Activated CD4-positive, alpha-beta T cell treated with anti-CD3 and anti-CD28 coated beads, Interleukin-10, Interleukin-2, amounts not matched to agents 100 ng/mL and 50 ng/mL, durations not matched to agents 16 hours and 8 hours (primary cell): ENCODE measurements around the gene PRR14.
"Not testable (repeated sequence)": the region's sequence is repeated elsewhere in the genome, so short reads cannot be mapped to it uniquely, and the experiment has no call there.

ENCODE experiments used
- DNase-seq: peaks from one replicate; pipeline ENCODE4 v3.0.0-alpha.2; 2020

Gene PRR14

DNA sequence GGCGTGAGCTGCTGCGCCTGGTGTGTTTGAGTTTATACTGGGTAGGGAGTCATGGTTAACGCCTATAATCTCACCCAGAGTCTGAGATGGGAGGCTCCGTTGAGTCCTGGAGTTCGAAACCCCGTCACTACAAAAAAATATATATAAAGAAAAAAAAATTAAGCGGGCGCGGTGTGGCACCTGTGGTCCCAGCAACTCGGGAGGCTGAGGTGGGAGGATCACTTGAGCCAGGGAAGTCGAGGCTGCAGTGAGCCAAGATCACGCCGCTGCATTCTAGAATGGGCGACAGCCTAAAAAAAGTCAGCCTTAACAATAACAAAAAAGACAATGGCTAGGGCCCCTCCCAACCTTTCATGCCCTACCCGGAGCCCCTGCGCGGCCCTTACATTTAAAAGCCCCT, 17.2 kb upstream of the PRR14 start:
- DNase-seq = no peak

DNA sequence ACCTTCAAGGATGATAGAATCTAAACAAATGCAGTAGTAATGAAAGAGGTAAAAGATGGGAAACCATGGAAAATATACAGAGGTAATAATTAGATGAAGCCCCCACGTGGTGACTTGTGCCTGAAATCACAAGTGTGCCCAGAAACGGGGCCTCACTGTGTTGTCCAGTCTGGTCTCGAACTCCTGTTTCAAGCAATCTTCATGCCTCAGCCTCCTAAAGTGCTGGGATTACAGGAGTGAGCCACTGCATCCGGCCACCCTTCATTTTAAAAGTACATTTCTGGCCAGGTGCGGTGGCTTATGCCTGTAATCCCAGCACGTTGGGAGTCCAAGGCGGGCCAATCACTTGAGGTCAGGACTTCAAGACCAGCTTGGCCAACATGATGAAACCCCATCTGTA, 14.2 kb upstream of the PRR14 start:
- DNase-seq = no peak

DNA sequence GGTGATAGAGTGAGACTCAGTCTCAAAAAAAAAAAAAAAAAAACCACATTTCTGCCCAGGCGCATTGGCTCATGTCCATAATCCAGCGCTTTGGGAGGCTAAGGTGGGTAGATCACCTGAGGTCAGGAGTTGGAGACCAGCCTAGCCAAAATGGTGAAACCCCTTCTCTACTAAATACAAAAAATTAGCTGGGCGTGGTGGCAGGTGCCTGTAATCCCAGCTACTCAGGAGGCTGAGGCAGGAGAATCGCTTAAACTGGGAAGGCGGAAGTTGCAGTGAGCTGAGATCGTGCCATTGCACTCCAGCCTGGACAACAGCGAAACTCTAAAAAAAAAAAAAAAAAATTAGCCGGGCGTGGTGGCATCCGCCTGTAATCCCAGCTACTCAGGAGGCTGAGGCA, 13.6 kb upstream of the PRR14 start:
- not testable (repeated sequence) for DNase-seq

DNA sequence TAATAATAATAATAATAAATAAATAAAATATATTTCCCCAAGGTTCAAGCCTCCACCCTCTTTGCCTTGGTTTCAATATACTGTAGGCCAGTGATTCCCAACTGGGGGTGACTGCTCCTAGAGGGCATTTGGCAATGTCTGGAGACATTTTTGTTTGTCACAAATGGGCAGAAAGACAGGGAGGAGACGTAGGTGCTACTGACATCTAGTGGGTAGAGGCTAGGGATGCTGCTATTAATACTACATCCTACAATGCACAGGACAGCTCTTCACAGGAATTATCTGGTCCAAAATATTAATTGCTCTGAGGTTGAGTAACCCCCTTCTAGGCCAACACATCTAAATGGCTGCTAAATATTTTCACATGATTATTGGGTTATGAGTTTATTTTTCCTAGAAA, 12.8 kb upstream of the PRR14 start:
- DNase-seq = peak; percentile 58

DNA sequence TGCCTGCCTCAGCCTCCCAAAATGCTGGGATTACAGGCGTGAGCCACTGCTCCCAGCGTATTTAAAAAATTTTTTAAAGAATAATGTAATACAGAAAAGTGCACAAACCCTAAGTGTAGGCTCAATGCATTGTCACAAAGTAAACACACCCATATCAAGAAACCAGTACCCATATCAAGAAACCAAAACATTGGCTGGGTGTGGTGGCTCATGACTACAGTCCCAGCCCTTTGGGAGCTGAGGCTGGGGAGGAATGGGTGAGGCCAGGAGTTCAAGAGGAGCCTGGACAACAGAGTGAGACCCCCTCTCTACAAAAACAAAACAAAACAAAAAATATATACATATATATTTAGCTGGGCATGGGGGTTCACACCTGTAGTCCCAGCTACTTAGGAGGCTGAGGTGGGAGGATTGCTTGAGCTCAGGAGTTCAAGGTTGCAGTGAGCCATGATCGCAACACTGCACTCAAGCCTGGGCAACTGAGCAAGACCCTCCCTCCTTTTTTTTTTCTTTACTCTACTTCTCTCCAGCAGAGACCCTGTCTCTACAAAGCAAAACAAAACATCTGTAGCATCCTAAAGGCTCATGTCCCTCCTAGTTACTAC, 9.3 kb upstream of the PRR14 start:
- no peak for DNase-seq

DNA sequence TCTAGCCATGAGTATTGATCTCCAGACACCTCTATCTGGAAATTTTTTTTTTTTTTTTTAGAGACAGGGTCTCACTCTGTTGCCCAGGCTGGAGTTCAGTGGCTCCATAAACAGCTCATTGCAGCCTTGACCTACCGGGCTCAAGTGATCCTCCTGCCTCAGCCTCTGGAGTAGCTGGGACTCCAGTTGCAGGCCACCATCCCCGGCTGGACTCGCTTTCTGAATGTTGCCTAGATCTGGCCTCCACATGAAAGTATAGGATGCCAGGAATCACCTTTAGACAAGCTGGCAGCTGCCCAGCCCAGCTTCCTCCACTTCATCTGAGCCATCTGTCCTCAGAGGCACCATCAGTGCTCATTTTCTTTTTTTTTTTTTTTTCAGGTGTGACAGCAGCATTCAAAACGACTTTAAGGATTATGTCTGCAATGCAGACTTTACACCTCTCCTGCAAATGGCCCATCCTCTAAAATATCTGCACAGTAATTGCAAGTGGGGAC, 6.4 kb upstream of the PRR14 start:
- no peak for DNase-seq

DNA sequence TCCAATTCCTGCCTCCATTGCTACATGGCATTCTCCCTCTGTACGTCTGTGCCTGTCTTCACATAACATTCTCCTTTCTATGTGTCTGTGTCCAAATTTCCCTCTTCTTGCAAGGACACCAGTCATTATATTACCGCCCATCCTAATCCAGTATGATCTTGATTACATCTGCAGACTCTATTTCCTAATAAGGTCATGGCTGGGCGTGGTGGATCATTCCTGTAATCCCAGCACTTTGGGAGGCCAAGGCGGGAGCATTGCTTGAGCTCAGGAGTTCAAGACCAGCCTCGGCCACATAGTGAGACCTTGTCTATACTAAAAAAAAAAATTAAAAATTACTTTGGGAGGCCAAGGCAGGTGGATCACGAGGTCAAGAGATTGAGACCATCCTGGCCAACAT, 5.0 kb upstream of the PRR14 start:
- no peak for DNase-seq

DNA sequence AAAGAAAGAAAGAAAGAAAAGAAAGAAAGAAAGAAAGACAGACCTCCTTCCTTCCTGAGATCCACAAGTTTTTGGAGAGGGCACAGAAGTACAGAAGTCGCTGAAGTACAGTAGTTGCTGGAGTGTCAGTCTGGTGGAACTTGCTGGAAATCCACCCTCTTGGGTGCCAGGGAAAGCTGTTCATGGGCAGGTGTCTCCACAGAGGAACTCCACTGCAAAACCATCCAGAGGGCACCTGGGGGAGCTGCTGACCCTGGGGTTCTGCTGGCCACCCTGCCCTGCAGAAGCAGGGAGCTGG, 3.5 kb upstream of the PRR14 start:
- no peak for DNase-seq

DNA sequence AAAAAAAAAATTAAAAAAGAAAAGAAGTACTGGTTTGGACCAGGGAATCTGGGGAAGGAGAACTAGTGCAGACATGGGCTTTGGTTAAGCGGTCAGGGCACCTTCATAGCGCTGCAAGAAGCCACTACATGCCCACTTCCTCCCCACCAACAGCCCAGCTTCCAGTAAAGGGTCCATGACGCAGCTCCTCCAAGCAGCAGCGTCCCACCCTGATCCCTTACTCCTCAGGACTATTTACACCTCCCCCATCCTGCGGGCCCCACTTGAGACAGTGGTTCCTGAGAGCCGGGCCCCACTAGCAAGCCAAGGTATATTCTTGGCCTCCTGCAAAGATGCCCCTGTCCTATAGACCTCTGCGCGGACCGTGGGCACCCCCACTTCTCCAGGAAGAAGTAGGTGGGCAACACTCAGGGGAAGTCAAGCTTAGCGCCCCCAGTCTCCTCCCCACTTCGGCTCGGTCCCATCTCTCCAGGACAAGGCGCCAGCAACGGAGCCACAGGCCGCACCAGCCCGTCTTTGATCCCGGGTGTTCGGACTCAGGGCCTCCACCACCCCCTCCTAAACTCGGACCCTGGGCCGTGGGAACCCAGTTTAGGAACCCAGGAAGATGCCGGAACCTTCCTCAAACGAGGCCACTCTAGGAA, 913 bp upstream of the PRR14 start:
- DNase-seq = peak; percentile 33

DNA sequence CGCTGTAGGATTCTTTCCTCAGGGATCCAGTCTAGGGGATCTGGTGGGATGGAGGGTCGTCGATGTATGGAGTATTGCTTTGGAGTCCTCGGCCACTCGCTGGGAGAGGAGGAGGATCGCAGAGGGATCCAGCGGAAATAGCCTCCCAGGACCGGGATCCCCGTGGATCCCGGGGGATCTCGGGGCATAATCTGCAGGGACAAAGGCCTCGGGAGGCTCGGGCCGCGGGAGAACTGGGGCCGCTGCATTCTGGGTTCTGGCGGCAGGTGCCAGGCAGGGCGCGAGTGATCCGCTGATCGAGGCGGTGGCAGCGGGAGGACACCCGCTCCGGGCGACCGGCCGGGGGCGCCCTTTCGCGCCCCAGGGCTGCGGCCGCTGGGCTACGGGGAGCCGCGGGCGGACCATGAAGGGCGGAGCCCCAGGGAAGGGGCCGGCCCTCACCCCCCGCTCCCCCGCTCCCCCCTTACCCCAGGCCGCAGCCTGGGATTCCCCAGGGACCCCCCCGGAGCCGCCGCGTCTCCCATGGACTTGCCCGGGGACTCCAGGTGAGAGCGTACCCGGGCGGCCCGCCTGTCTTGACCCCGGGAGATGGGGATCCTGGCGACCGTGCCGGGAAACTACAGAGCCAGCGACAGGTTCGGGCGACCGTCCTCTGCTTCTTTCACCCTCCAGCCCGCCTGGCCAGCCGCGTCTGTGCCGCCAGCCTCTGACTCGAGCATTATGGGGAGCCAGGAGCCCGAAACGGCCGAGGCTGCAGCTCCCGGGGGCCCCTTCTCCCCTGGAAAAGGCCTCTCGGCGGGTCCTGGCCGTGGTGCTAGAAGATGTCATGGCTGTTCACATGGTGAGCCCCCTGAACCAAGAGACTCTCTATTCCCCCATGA, 604 bp downstream of the PRR14 start:
- DNase-seq = peak; percentile 88

DNA sequence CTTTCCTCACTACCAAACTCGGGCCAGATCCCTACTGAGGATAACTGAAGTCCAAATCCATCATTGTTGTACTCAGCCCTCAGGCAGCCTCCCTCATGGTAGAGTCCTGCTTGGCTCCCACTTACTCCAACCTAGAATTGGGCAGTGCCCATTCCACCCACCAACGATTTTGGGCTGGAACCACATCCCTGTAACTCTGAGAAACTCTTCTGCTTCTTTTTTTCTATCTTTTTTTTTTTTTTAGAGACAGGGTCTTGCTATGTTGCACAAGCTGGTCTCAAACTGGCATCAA, 1.2 kb downstream of the PRR14 start:
- DNase-seq = no peak

DNA sequence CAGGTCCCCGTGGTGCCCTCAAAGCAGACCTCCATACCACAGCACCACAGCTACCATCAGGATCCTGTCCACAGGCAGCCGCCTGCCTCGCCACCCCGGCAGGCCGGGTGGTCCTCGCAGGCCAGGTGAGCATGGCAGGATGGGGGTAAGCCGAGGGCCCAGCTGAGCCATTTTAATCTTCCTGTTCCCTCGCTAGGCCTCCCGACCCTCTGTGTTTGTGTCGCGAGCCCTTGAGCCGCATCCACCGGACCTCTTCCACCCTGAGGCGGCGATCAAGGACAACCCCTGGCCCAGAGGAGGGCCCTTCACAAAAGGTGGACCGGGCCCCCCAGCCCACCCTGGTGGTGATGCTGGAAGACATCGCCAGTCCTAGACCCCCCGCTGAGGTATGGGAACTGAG, 2.0 kb downstream of the PRR14 start:
- DNase-seq = no peak

DNA sequence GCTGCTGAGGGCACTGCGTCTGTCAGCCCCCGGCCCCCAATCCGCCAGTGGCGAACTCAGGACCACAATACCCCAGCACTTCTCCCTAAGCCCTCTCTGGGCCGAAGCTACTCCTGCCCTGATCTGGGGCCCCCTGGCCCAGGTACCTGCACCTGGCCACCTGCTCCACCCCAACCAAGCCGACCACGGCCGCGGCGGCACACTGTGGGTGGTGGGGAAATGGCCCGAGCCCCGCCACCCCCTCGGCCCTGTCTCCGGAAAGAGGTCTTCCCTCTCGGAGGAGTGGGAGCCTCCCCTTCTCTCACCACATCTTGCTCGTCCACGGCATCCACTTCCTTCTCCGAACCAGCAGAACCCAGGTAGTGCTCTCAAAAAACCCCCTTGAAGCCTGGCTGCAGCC, 4.1 kb downstream of the PRR14 start:
- no peak for DNase-seq

DNA sequence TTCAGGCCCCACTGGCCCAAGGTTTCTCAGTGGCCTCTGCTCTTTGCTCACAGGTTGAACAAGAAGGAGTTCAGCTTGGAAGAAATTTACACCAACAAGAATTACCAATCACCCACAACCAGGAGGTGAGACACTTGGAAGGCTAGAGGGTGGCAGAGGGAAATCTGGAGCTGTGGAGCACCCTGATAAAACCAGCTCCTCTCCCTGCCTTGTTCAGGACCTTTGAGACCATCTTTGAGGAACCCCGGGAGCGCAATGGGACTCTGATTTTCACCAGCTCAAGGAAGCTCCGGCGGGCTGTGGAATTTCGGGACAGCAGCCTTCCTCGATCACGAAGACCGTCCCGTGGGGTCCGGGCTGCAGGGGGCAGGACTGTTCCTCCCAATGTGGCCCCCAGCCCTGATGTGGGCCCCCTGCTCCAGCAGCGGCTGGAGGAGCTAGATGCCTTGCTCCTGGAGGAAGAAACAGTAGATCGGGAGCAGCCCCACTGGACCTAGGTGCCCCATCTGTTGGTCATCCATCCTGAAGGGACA, 5.1 kb downstream of the PRR14 start:
- DNase-seq = no peak

DNA sequence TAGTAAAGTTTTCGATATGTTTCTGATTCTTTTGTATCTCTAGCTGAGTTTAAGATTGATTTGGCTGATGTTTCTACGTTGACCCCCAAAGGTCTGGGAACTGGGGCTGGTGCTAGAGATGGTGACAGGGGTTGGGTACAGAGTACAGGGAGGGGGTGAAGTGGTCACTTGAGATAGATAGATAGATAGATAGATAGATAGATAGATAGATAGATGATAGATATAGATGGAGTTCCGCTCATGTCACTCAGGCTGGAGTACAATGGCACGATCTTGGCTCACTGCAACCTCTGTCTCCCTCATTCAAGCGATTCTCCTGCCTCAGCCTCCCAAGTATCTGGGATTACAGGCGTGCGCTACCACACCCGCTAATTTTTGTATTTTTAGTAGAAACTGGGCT, 5.6 kb downstream of the PRR14 start:
- DNase-seq = no peak

DNA sequence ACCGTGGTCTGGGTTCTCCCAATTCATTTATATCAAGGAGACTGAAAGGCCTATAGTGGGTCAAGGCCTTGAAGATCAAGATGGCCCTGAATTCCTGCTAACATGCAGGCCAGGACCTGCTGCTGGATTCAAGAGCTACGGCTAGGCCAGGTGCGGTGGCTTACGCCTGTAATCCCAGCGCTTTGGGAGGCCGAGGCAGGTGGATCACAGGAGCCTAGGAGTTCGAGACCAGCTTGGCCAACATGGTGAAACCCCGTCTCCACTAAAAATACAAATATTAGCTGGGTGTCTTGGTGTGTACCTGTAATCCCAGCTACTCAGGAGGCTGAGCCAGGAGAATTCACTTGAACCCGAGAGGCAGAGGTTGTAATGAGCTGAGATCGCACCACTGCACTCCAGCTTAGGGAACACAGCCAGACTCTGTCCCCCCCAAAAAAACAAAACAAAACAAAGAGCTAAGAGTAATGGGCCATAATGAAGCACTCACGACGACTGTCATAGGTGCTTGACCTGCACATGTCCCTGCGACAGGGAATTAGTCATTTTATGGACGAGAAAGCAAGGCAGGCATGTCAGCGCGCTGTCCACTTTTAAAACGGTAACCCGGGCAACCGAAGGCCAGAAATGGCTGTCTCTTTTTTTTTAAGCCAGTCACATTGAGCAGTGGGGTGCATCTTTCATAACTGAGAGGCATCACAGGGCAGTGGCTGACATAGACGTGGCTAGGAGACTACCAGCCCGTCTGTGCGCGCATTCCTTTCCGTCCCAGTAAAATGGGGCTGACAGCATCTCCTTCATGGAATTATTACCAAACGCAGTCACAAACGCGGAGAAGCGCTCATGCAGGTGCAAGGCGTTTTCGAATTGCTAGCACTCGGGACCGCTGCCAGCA, 6.5 kb downstream of the PRR14 start:
- DNase-seq = no peak

DNA sequence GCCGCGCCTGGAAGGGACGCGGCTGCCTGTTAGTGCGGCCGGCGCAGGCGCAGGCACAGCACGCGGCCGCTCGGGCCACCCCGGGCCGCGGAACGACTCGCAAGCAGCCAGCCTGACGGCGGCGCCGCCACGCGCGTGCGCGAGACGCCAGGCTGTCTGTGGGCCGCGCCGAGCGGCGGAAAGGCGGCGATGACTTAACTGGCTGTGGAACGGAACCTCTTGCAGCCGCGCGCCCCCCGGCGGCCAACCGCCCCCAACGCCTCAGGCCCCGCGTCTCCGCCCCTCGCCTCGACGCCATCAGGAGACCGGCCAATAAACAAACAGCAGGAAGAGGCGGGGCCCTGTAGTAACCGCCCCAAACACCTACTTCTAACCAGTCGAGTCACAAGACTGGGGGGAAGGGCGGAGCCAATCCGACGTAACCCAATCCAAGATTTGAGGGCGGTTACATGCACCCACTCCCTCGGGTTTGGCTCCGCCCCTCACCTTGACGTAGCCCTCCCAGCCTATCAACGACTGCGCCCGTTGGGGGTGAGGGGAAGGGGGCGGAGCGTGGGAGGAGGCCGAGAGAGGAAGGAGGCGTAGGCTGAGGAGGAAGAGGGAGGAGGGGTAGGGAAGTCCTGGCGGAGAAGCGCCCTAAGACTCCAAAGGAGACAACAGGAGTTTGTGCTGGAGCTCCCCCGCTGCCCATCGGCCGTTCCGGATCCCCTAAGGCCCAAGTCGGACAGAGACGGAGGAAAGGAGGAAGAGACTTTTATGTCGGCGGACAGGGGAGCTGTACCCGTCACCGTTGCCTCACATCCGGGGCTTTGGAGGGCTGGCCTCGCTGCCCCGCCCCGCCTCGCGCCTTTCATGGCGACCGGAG, 7.3 kb downstream of the PRR14 start, which contains the start of gene FBRS:
Gene FBRS (plus strand): TSS at position 566 of the 865 bp plus-strand sequence. CDS start 1,088 bp downstream, outside the sequence.
- peak; percentile 100 for DNase-seq

DNA sequence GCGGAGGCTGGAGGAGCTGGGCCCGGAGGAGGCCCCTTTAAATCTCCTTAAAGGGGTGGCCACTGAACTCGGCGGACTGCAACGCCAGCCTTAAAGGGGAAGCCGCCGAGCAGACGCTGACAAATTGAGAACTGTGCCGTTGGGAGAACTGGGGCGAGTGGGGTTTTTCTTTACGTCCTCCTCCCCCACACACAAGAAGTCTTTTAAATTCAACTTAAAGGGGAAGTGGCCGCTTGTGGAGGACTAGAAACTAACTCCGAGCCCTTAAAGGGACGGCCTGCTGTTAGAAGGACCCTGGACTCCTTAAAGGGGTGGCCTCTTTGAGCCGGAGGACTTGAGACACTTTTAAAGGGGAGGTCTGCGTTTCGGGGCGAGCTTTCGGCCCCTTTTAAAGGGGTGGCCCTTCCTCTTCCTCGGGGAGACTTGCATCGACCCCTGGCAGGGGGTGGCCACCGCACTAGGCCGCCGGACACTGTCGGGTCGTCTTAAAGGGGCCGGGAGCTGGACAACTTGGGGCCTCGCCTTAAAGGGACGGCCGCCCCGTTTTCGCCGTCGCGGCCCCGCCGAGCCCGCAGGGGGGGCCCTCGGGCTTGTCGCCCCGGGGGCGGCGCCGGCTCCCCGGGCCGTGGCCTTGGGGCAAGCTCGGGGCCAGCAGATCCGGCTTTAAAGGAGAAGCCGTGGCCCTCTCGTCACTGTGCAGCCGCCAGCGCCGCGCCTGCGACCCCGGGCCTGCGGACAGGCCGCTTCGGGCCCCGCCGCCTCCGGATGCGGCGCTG, 8.2 kb downstream of the PRR14 start:
- no peak for DNase-seq

DNA sequence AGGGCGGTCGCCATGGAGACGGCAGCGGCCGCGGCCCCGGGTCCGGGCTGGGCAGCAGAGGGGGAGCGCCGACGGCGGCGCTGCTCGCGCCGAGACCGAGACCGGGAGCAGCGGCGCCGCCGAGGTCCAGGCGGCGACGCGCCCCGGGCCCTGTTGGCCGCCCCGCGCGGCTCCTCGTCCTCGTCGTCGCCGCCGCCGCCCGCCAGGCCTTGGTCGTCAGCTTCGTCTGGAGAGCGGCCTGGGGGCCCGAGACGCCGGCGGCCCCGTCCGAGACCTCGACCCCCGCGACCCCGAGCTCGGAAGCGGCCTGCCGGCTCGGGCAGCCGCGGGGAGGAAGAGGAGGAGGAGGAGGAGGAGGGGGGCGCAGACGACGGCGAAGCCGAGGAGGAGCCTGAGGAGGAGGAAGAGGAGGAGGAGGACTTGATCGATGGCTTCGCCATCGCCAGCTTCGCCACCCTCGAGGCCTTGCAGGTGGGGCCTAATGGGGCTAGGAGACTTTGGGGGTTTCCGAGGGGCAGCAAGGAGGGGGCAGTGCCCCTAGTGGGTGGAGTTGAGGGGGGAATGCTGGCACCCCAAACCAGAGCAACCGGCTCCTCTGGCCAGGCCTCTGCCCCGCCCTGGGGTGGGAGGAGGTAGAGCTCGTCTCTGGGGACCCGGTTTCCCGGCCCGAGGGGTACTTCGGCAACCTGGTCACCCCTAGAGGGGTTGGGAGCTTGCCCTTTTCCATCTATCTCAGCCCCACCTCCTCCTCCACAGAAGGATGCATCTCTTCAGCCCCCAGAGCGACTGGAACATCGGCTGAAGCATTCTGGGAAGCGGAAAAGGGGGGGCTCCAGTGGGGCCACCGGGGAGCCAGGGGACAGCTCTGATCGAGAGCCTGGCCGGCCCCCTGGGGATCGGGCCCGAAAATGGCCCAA, 9.0 kb downstream of the PRR14 start:
- peak; percentile 61 for DNase-seq
